Cardiac muscle cell (in vitro differentiated cells and primary cell): ENCODE data around the gene DNTTIP2. TPM values are rescaled to one million over a fixed set of nuclear protein-coding genes. Genes with fewer than 3 reads are reported as not detected.
"Not testable (repeated sequence)": the region's sequence is repeated elsewhere in the genome, so short reads cannot be mapped to it uniquely, and the experiment has no call there.

ENCODE experiments used
- DNase-seq, 2 donors: peaks; one replicate each; pipeline versions ENCODE4 v3.0.0 to v3.0.0-alpha.2; 2010 to 2017; ENCODE audit warnings: low read depth in 1 of 2, low spot score in 1 of 2
- H3K27ac ChIP-seq: fragments of 200-600 bp; sonication (generic); 2 replicates; pipeline ENCODE4 v1.5.1; 2016
- H3K27me3 ChIP-seq: fragments of 200-600 bp; sonication (generic); 2 replicates; pipeline ENCODE4 v1.6.0; 2016; ENCODE audit warnings: control low read depth
- H3K36me3 ChIP-seq: fragments of 200-600 bp; sonication (generic); 2 replicates; pipeline ENCODE4 v1.5.1; 2016; ENCODE audit warnings: control low read depth
- H3K4me1 ChIP-seq: fragments of 200-600 bp; sonication (generic); 2 replicates; pipeline ENCODE4 v1.8.1; 2017; ENCODE audit warnings: low read depth, mild to moderate bottlenecking, mixed run types
- H3K4me3 ChIP-seq: fragments of 200-600 bp; sonication (generic); 2 replicates; pipeline ENCODE4 v1.5.1; 2016; ENCODE audit warnings: mild to moderate bottlenecking
- H3K9me3 ChIP-seq: fragments of 200-600 bp; sonication (generic); 2 replicates; pipeline ENCODE4 v1.5.1; 2017; ENCODE audit warnings: low read depth, mild to moderate bottlenecking, control low read depth
- CTCF ChIP-seq: IDR thresholded peaks from 2 replicates; pipeline ENCODE4 v1.5.1; 2012; ENCODE audit warnings: low read depth, mild to moderate bottlenecking, low read length
- polyA plus RNA-seq: library from polyadenylated mRNA; unstranded; fragments of >200 nt; fragmentation: Nextera tagmentation; extraction: Ambion mirVana; gene quantifications from 2 replicates; pipeline ENCODE4 v1.2.1, GENCODE V29; 2016
- total RNA-seq: library from RNA; depleted of rRNA; stranded (reverse); fragments of >200 nt; gene quantifications from 2 replicates; pipeline ENCODE4 v1.2.3, GENCODE V29; 2016

DNTTIP2 gene, protein sequence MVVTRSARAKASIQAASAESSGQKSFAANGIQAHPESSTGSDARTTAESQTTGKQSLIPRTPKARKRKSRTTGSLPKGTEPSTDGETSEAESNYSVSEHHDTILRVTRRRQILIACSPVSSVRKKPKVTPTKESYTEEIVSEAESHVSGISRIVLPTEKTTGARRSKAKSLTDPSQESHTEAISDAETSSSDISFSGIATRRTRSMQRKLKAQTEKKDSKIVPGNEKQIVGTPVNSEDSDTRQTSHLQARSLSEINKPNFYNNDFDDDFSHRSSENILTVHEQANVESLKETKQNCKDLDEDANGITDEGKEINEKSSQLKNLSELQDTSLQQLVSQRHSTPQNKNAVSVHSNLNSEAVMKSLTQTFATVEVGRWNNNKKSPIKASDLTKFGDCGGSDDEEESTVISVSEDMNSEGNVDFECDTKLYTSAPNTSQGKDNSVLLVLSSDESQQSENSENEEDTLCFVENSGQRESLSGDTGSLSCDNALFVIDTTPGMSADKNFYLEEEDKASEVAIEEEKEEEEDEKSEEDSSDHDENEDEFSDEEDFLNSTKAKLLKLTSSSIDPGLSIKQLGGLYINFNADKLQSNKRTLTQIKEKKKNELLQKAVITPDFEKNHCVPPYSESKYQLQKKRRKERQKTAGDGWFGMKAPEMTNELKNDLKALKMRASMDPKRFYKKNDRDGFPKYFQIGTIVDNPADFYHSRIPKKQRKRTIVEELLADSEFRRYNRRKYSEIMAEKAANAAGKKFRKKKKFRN
- total RNA-seq, result 10.4 and 13.9 TPM in 2 replicates
- 38.5 and 64.0 TPM in 2 replicates for polyA plus RNA-seq

DNA sequence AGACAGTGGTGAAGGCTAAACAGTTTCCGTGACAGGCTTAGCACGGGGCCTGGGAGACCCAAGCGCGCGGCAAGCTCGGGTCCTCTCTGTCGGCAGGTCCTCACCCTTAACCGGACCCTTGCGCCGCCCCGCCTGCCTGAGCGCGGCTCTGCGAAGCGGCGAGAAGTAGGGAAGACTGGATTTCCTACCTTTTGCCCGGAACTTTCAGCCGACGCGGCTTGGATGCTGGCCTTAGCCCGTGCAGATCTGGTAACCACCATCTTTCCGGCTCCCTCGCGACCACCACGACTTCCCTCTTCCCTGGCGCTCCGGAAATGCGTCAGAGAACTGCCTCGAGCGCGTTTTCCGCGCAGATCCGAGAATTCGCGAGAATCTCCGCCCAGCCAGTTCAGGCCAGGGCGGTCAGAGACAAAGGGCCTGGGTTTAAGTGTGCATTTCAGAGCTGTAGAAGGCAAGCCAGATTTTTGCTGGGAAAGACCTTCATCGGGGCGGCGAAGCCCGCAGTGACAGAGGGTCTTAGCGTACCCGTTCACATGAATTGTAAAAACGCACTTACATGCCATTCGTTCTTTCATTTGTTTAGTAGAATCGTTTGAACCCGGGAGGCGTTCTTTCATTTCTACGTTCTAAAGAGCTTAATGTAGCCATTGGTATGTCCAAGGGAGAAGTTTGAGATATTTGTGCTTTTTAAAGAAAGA is at the start of gene DNTTIP2:
Gene DNTTIP2 (minus strand): TSS at position 318 of the 698 bp plus-strand sequence. CDS start 58 bp downstream, at position 260.
- peak within 1 kb of the TSS; percentile 94 for H3K4me3 ChIP-seq
- H3K4me1 ChIP-seq, result peaks cover 4% of the 10 kb centered on the region
- no peaks in the 10 kb centered on the region for H3K9me3 ChIP-seq
- TF ChIP-seq CTCF, result no peak
- peak; percentile 93 to 95 for DNase-seq
- H3K27ac ChIP-seq, result peak within 1 kb of the TSS; percentile 98
- peaks cover 28% of the 10 kb centered on the region for H3K36me3 ChIP-seq
- no peaks in the 10 kb centered on the region for H3K27me3 ChIP-seq

DNA sequence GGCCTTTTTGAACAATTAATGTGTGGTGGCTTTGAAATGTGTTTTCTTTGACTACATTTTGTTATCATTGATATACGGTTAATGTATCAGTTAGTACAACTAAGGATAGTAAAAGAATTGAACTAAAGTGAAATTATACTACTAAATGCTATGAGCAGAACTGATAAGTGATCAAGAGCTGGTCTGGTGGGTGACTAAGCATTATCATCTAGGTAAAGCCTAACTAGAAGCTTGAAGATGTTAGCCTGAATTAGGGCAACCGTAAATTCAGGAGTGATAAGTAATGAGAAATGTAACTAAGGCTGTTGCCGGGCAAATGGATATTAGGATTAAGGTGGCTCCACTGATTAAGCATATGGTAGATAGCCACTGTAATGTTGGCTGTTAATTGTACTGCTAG is 46.2 kb upstream of the DNTTIP2 start:
- no peak overlapping the region for H3K4me3 ChIP-seq
- no peaks in the 10 kb centered on the region for H3K4me1 ChIP-seq
- H3K9me3 ChIP-seq, result no peaks in the 10 kb centered on the region
- H3K27ac ChIP-seq, result no peak overlapping the region
- DNase-seq, result no peak
- H3K36me3 ChIP-seq, result no peaks in the 10 kb centered on the region
- TF ChIP-seq CTCF, result no peak
- H3K27me3 ChIP-seq, result no peaks in the 10 kb centered on the region

- no peak for TF ChIP-seq CTCF
- DNase-seq, result no peak
- H3K4me1 ChIP-seq, result no peaks in the 10 kb centered on the region
- no peak overlapping the region for H3K27ac ChIP-seq
- H3K9me3 ChIP-seq, result no peaks in the 10 kb centered on the region
- H3K4me3 ChIP-seq, result no peak overlapping the region
- no peaks in the 10 kb centered on the region for H3K36me3 ChIP-seq
- no peaks in the 10 kb centered on the region for H3K27me3 ChIP-seq
Measured at GRCh38 chr1:93919780-93920179, 40.8 kb upstream of the DNTTIP2 start.

DNA sequence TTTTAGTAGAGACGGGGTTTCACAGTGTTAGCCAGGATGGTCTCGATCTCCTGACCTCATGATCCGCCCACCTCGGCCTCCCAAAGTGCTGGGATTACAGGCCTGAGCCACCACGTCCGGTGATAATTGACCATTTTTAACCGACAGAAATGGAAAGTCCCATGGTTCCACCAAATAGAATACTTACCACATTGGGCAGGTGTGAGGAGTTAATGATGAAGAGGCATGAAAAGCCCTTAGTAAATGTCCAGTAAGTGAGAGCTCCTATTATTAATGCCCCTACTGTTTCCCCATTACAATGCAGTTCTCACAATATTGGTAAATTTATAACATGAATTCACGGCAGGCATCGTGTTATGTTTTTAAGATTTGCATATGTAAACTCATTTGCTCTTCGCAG is 38.3 kb upstream of the DNTTIP2 start:
- H3K27me3 ChIP-seq, result no peaks in the 10 kb centered on the region
- no peak overlapping the region for H3K27ac ChIP-seq
- no peak for DNase-seq
- H3K9me3 ChIP-seq, result no peaks in the 10 kb centered on the region
- H3K4me3 ChIP-seq, result no peak overlapping the region
- TF ChIP-seq CTCF, result no peak
- H3K4me1 ChIP-seq, result no peaks in the 10 kb centered on the region
- no peaks in the 10 kb centered on the region for H3K36me3 ChIP-seq

DNA sequence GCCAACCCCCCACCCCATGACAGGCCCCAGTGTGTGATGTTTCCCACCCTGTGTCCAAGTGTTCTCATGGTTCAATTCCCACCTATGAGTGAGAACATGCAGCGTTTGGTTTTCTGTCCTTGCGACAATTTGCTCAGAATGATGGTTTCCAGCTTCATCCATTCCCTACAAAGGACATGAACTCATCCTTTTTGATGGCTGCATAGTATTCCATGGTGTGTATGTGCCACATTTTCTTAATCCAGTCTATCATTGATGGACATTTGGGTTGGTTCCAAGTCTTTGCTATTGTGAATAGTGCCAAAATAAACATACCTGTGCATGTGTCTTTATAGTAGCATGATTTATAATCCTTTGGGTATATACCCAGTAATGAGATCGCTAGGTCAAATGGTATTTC is 31.9 kb upstream of the DNTTIP2 start:
- DNase-seq, H3K9me3 ChIP-seq, H3K4me1 ChIP-seq, H3K36me3 ChIP-seq, H3K4me3 ChIP-seq, H3K27ac ChIP-seq: not testable (repeated sequence)
- H3K27me3 ChIP-seq, result peaks cover 11% of the 10 kb centered on the region
